HepG2 (cell line): ENCODE measurements around the gene USP27X. TPM values are rescaled to one million over a fixed set of nuclear protein-coding genes. Genes with fewer than 3 reads are reported as not detected.

ENCODE experiments used
- ATAC-seq: fragments of 200-7000 bp; cut with Tn5 transposase; 3 replicates; pipeline ENCODE4 v1.9.1; 2020; ENCODE audit warnings: mild to moderate bottlenecking, moderate library complexity
- BruUV-seq: library from RNA; stranded (reverse); fragments of 400-500 nt; replicated peaks from 2 replicates; lab custom pipeline; 2021; lab: Mats Ljungman, UMichigan
- CTCF ChIA-PET: fragments of 300-600 bp; formaldehyde crosslinking; extraction: SDS; loops from one replicate; lab custom pipeline; 2021; ENCODE audit warnings: low total read pairs, inconsistent platforms, low intra/inter-chr PET ratio; lab: Yijun Ruan, JAX
- POLR2A ChIA-PET: fragments of 350-600 bp; sonication (Branson Sonifier 250); formaldehyde crosslinking; loops from one replicate; lab custom pipeline; 2020; ENCODE audit warnings: antibody characterized with exemption, inconsistent platforms; lab: Yijun Ruan, JAX
- DNase-seq: peaks from one replicate; pipeline ENCODE4 v3.0.0-alpha.2; 2015; ENCODE audit warnings: low spot score
- FAIRE-seq: peaks from 3 replicates; lab custom pipeline; 2011; peaks lifted over from hg19 to GRCh38; lab: Jason Lieb, UNC
- H2AFZ ChIP-seq: one replicate; pipeline ENCODE4 v1.6.1; 2011; ENCODE audit warnings: low read length, inconsistent platforms
- H3K27ac ChIP-seq: fragments of 300-600 bp; 3 replicates; pipeline ENCODE4 v1.8.0; 2011; ENCODE audit warnings: mixed run types, mild to moderate bottlenecking, mixed read lengths, low read length, inconsistent platforms; ENCODE audit not compliant: insufficient read depth; ENCODE audit errors: extremely low read length
- H3K27me3 ChIP-seq, 2 experiments: fragments of 200-600 bp in 1 of 2; 2 replicates in 1 of 2; 3 replicates in 1 of 2; pipeline versions ENCODE4 v1.6.0 to v1.8.0; 2011; ENCODE audit warnings: low read length in 2 of 2, mild to moderate bottlenecking in 2 of 2, moderate library complexity in 2 of 2, inconsistent platforms in 1 of 2; ENCODE audit not compliant: insufficient read depth in 2 of 2, control insufficient read depth in 1 of 2
- H3K36me3 ChIP-seq, 2 experiments: fragments of 200-600 bp in 1 of 2; replicated peaks in 1 of 2; 2 replicates in 1 of 2; 3 replicates in 1 of 2; pipeline versions ENCODE4 v1.5.1 to v1.8.0; 2011; ENCODE audit warnings: low read length in 2 of 2, inconsistent platforms in 1 of 2; ENCODE audit not compliant: insufficient read depth in 2 of 2, control insufficient read depth in 1 of 2
- H3K4me1 ChIP-seq: 2 replicates; pipeline ENCODE4 v1.5.1; 2012; ENCODE audit warnings: low read length, inconsistent platforms; ENCODE audit not compliant: insufficient read depth
- H3K4me2 ChIP-seq: 2 replicates; pipeline ENCODE4 v1.6.0; 2011; ENCODE audit warnings: low read depth, low read length, inconsistent platforms
- H3K4me3 ChIP-seq, 3 experiments: fragments of 200-600 bp in 1 of 3; sonication (generic), shearing (Covaris generic) in 1 of 3; replicated peaks in 1 of 3; 2 replicates each; pipeline ENCODE4 v1.5.1; 2011 to 2016; ENCODE audit warnings: low read length in 3 of 3, inconsistent platforms in 2 of 3, low read depth in 2 of 3, mild to moderate bottlenecking in 2 of 3, control low read depth in 1 of 3, mixed read lengths in 1 of 3; ENCODE audit not compliant: insufficient read depth in 1 of 3
- H3K79me2 ChIP-seq: one replicate; pipeline ENCODE4 v1.6.1; 2011; ENCODE audit warnings: low read length, inconsistent platforms; ENCODE audit not compliant: insufficient read depth
- H3K9ac ChIP-seq: 2 replicates; pipeline ENCODE4 v1.6.0; 2011; ENCODE audit warnings: mild to moderate bottlenecking, low read depth, low read length, inconsistent platforms; ENCODE audit not compliant: insufficient read depth
- H3K9me3 ChIP-seq: 2 replicates; pipeline ENCODE4 v1.5.1; 2012; ENCODE audit warnings: mild to moderate bottlenecking, low read length
- H4K20me1 ChIP-seq: 2 replicates; pipeline ENCODE4 v1.6.0; 2011; ENCODE audit warnings: inconsistent platforms, mild to moderate bottlenecking, low read length, moderate library complexity; ENCODE audit not compliant: insufficient read depth
- ATM ChIP-seq: fragments of 450-650 bp; IDR thresholded peaks from 2 replicates; pipeline ENCODE4 v1.7.1; 2017; ENCODE audit warnings: mild to moderate bottlenecking, borderline replicate concordance
- CCDC6 ChIP-seq: sonication (generic); formaldehyde crosslinking; IDR thresholded peaks from 2 replicates; pipeline ENCODE4 v1.8.1; 2022; ENCODE audit warnings: mild to moderate bottlenecking, missing genetic modification reagents, moderate library complexity
- FOSL2 ChIP-seq: sonication (generic); formaldehyde crosslinking; IDR thresholded peaks from 2 replicates; pipeline ENCODE4 v1.4.0; 2020; ENCODE audit warnings: missing genetic modification reagents
- GPN1 ChIP-seq: sonication (generic); formaldehyde crosslinking; IDR thresholded peaks from 2 replicates; pipeline ENCODE4 v1.5.1; 2020; ENCODE audit warnings: missing genetic modification reagents, borderline replicate concordance
- MED13 ChIP-seq: sonication (generic); formaldehyde crosslinking; IDR thresholded peaks from 2 replicates; pipeline ENCODE4 v1.5.0; 2020; ENCODE audit warnings: missing genetic modification reagents
- ZNF383 ChIP-seq: sonication (generic); formaldehyde crosslinking; IDR thresholded peaks from 2 replicates; pipeline ENCODE4 v1.4.0; 2020; ENCODE audit warnings: missing genetic modification reagents, mild to moderate bottlenecking, borderline replicate concordance
- ZNF674 ChIP-seq: sonication (generic); formaldehyde crosslinking; IDR thresholded peaks from 2 replicates; pipeline ENCODE4 v1.5.0; 2020; ENCODE audit warnings: low read depth, mild to moderate bottlenecking, missing genetic modification reagents
- ZNF788 ChIP-seq: sonication (generic); formaldehyde crosslinking; IDR thresholded peaks from 2 replicates; pipeline ENCODE4 v1.5.0; 2020; ENCODE audit warnings: mild to moderate bottlenecking, missing genetic modification reagents, borderline replicate concordance
- WGBS: methylation state at CpG from one replicate; pipeline ENCODE4 v1.1.6; 2017; ENCODE audit warnings: low lambda C conversion rate; 5-methylcytosine and 5-hydroxymethylcytosine counted together
- in situ Hi-C: cut with HindIII; loops from 2 replicates; pipeline ENCODE4 v1.10.0; 2017; ENCODE audit warnings: low pct_unique_long_range_greater_than_20kb; ENCODE audit not compliant: extremely low pct_ligation_motif_present
- intact Hi-C: fragments of 100-400 bp; cut with micrococcal nuclease; formaldehyde crosslinking; loops from one replicate; pipeline ENCODE4 v1.10.0; 2022; ENCODE audit not compliant: unreplicated experiment
- polyA plus RNA-seq, 8 experiments: library from polyadenylated mRNA; depleted of rRNA in 3 of 8; stranded (reverse) in 7 of 8; unstranded in 1 of 8; fragments of >200 nt; fragmentation: Illumina TruSeq in 4 of 8; extraction: Trizol in 4 of 8; gene quantifications; 2 replicates each; pipeline versions ENCODE4 v1.2.1 to v1.2.3, GENCODE V29; 2011 to 2016; ENCODE audit warnings: low read depth in 4 of 8, missing spikeins in 1 of 8, mixed read lengths in 1 of 8; ENCODE audit not compliant: insufficient read depth in 1 of 8
- total RNA-seq, 5 experiments: library from RNA; depleted of rRNA; stranded (reverse); fragments of >200 nt; fragmentation: Illumina TruSeq; extraction: Trizol; gene quantifications; 2 replicates each; pipeline ENCODE4 v1.2.3, GENCODE V29; 2016; ENCODE audit warnings: low read depth in 1 of 5
- TF ChIP-seq, protein P1 (sequence below): sonication (generic); formaldehyde crosslinking; IDR thresholded peaks from one replicate; pipeline ENCODE4 v1.5.1; 2020; ENCODE audit warnings: mild to moderate bottlenecking, missing genetic modification reagents; ENCODE audit errors: not compliant biosample characterization
- TF ChIP-seq, protein P2 (sequence below): sonication (generic); formaldehyde crosslinking; IDR thresholded peaks from 2 replicates; pipeline ENCODE4 v1.8.1; 2022; ENCODE audit warnings: low read depth, mild to moderate bottlenecking, missing genetic modification reagents

The USP27X gene
- total and polyA plus RNA-seq, 2 of the 13 experiments (the other 11 are each of a cell fraction or from before 2014, with no cell fraction given) = 7.2 to 9.7 TPM

DNA sequence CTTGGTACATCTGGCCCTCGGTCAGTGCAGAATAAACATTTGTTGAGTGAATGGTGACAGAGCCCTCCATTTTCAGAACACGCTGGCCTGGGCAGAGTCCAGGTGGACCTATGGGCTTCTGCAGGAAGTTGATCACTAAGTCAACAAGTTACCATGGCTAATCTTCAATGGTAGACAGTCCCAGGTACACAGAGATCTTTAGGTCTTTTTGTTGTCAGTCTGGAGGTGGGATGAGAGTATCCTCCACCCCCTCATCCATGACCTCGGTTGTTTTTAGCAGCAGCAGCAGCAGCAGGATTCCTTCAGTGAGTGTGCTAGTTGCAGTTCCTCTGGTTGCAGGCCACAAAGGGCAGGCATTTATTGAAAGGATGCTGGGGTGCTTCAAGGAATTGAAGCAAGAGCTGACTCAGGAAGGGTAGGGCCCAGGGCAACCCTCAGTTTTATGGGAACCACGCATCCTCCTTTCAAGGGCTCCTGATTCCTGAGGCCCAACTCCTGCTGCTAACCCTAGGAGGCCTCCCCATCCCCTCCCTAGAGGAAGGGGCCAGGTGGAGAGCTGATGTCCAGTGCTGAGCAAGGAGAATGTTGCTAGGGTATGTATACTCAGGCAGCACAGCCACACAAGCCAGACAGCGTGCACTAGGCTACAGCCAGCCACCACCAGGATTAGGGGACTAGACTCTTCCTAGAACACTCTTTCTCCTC is 1.7 kb upstream of the USP27X start:
- no peaks in the 10 kb centered on the region for H3K36me3 ChIP-seq
- peak overlapping the region; percentile 97 for H3K27ac ChIP-seq
- H3K9ac ChIP-seq = peak overlapping the region; percentile 87
- FAIRE-seq (peak; percentile 83), ATAC-seq (peak; percentile 82), DNase-seq (peak; percentile 94)
- no peak overlapping the region for H2AFZ ChIP-seq
- peaks cover 50% of the 10 kb centered on the region for H3K4me1 ChIP-seq
- ChIA-PET POLR2A (interaction anchor here (1.0 to 5.3 kb wide), 7 partner anchors 16 to 609 kb away, joined by 3 to 91 read pairs (median 5); partner anchors contain the start of gene CLCN5), CTCF (interaction anchor here (1.6 to 2.0 kb wide), 2 partner anchors 35 to 37 kb away, joined by 6 to 13 read pairs; no protein-coding TSS in a partner anchor)
- in situ Hi-C loops (loop anchor here (5.0 kb wide), 1 partner anchor 35 kb away; no protein-coding TSS in a partner anchor), intact Hi-C loops (loop anchor here (1.0 to 5.0 kb wide), 2 partner anchors 37 to 925 kb away; no protein-coding TSS in a partner anchor)
- 0% methylated on average over 1 of the region's 5 CpGs for WGBS
- H4K20me1 ChIP-seq = peaks cover 8% of the 10 kb centered on the region; the same call in 1 of the 2 replicates
- peak overlapping the region; percentile 85 for H3K4me2 ChIP-seq
- H3K79me2 ChIP-seq = peaks cover 26% of the 10 kb centered on the region
- no TSS peak for BruUV-seq
- no peaks in the 10 kb centered on the region; a peak in 1 of 5 replicates for H3K27me3 ChIP-seq
- peak overlapping the region; percentile 52 to 76 (median 71); a peak in 5 of 6 replicates for H3K4me3 ChIP-seq
- H3K9me3 ChIP-seq = no peaks in the 10 kb centered on the region
- TF ChIP-seq, protein P1, sequence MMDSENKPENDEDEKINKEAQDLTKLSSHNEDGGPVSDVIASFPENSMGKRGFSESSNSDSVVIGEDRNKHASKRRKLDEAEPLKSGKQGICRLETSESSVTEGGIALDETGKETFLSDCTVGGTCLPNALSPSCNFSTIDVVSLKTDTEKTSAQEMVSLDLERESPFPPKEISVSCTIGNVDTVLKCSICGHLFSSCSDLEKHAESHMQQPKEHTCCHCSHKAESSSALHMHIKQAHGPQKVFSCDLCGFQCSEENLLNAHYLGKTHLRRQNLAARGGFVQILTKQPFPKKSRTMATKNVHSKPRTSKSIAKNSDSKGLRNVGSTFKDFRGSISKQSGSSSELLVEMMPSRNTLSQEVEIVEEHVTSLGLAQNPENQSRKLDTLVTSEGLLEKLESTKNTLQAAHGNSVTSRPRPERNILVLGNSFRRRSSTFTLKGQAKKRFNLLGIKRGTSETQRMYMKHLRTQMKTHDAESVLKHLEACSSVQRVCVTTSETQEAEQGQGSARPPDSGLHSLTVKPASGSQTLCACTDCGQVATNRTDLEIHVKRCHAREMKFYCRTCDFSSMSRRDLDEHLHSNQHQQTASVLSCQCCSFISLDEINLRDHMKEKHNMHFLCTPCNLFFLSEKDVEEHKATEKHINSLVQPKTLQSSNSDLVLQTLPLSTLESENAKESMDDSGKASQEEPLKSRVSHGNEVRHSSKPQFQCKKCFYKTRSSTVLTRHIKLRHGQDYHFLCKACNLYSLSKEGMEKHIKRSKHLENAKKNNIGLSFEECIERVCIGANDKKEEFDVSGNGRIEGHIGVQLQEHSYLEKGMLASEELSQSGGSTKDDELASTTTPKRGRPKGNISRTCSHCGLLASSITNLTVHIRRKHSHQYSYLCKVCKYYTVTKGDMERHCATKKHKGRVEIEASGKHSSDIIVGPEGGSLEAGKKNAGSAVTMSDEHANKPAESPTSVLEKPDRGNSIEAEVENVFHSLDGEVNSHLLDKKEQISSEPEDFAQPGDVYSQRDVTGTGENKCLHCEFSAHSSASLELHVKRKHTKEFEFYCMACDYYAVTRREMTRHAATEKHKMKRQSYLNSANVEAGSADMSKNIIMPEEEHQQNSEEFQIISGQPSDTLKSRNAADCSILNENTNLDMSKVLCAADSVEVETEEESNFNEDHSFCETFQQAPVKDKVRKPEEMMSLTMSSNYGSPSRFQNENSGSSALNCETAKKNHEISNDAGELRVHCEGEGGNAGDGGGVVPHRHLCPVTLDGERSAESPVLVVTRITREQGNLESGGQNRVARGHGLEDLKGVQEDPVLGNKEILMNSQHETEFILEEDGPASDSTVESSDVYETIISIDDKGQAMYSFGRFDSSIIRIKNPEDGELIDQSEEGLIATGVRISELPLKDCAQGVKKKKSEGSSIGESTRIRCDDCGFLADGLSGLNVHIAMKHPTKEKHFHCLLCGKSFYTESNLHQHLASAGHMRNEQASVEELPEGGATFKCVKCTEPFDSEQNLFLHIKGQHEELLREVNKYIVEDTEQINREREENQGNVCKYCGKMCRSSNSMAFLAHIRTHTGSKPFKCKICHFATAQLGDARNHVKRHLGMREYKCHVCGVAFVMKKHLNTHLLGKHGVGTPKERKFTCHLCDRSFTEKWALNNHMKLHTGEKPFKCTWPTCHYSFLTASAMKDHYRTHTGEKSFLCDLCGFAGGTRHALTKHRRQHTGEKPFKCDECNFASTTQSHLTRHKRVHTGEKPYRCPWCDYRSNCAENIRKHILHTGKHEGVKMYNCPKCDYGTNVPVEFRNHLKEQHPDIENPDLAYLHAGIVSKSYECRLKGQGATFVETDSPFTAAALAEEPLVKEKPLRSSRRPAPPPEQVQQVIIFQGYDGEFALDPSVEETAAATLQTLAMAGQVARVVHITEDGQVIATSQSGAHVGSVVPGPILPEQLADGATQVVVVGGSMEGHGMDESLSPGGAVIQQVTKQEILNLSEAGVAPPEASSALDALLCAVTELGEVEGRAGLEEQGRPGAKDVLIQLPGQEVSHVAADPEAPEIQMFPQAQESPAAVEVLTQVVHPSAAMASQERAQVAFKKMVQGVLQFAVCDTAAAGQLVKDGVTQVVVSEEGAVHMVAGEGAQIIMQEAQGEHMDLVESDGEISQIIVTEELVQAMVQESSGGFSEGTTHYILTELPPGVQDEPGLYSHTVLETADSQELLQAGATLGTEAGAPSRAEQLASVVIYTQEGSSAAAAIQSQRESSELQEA (CRISPR knock-in tag) = no peak
- TF ChIP-seq ZNF788 (peak; percentile 60; the same call in 1 of the 2 replicates), ZNF383 (no peak), MED13 (CRISPR knock-in tag) (peak; percentile 49; the same call in 1 of the 2 replicates), ZNF674 (no peak), CCDC6 (no peak), FOSL2 (CRISPR knock-in tag) (peak; percentile 70), GPN1 (no peak), ATM (no peak)
- TF ChIP-seq, protein P2, sequence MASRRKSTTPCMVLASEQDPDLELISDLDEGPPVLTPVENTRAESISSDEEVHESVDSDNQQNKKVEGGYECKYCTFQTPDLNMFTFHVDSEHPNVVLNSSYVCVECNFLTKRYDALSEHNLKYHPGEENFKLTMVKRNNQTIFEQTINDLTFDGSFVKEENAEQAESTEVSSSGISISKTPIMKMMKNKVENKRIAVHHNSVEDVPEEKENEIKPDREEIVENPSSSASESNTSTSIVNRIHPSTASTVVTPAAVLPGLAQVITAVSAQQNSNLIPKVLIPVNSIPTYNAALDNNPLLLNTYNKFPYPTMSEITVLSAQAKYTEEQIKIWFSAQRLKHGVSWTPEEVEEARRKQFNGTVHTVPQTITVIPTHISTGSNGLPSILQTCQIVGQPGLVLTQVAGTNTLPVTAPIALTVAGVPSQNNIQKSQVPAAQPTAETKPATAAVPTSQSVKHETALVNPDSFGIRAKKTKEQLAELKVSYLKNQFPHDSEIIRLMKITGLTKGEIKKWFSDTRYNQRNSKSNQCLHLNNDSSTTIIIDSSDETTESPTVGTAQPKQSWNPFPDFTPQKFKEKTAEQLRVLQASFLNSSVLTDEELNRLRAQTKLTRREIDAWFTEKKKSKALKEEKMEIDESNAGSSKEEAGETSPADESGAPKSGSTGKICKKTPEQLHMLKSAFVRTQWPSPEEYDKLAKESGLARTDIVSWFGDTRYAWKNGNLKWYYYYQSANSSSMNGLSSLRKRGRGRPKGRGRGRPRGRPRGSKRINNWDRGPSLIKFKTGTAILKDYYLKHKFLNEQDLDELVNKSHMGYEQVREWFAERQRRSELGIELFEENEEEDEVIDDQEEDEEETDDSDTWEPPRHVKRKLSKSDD = no peak
